Right forelimb (tissue), 1 donor: ENCODE measurements around the gene ICOSLG.
"Not testable (repeated sequence)": the region's sequence is repeated elsewhere in the genome, so short reads cannot be mapped to it uniquely, and the experiment has no call there.

ENCODE experiments used
- DNase-seq: peaks from one replicate; pipeline ENCODE4 v3.0.0-alpha.2; 2018

ICOSLG gene

GRCh38 chr21:44220674-44221073 is 20.1 kb downstream of the ICOSLG start:
- DNase-seq = not testable (repeated sequence)

- not testable (repeated sequence) for DNase-seq
Measured at GRCh38 chr21:44218461-44218860, 22.3 kb downstream of the ICOSLG start.

GRCh38 chr21:44211978-44212377 is 28.8 kb downstream of the ICOSLG start:
- not testable (repeated sequence) for DNase-seq

- DNase-seq = not testable (repeated sequence)
Measured at GRCh38 chr21:44211574-44211973, 29.2 kb downstream of the ICOSLG start.

- not testable (repeated sequence) for DNase-seq
Measured at GRCh38 chr21:44207860-44208646, 32.7 kb downstream of the ICOSLG start.

GRCh38 chr21:44206698-44207676 is 33.8 kb downstream of the ICOSLG start:
- not testable (repeated sequence) for DNase-seq

- not testable (repeated sequence) for DNase-seq
Measured at GRCh38 chr21:44206187-44206586, 34.6 kb downstream of the ICOSLG start.

GRCh38 chr21:44202590-44203299 is 38.0 kb downstream of the ICOSLG start:
- DNase-seq = not testable (repeated sequence)

- not testable (repeated sequence) for DNase-seq
Measured at GRCh38 chr21:44199997-44200396, 40.7 kb downstream of the ICOSLG start.

GRCh38 chr21:44199448-44199847 is 41.3 kb downstream of the ICOSLG start:
- DNase-seq = no peak

- not testable (repeated sequence) for DNase-seq
Measured at GRCh38 chr21:44197156-44197516, 43.6 kb downstream of the ICOSLG start.

- not testable (repeated sequence) for DNase-seq
Measured at GRCh38 chr21:44196212-44197155, 44.3 kb downstream of the ICOSLG start.

- not testable (repeated sequence) for DNase-seq
Measured at GRCh38 chr21:44194888-44195287, 45.9 kb downstream of the ICOSLG start.

GRCh38 chr21:44194451-44194850 is 46.3 kb downstream of the ICOSLG start:
- DNase-seq = not testable (repeated sequence)

GRCh38 chr21:44193108-44193507 is 47.6 kb downstream of the ICOSLG start:
- DNase-seq = not testable (repeated sequence)

- DNase-seq = not testable (repeated sequence)
Measured at GRCh38 chr21:44190349-44191271, 50.1 kb downstream of the ICOSLG start.

GRCh38 chr21:44184862-44185261 is 55.9 kb downstream of the ICOSLG start:
- DNase-seq = not testable (repeated sequence)

GRCh38 chr21:44182202-44182601 is 58.5 kb downstream of the ICOSLG start:
- DNase-seq = not testable (repeated sequence)

- DNase-seq = not testable (repeated sequence)
Measured at GRCh38 chr21:44181506-44181905, 59.2 kb downstream of the ICOSLG start.

- not testable (repeated sequence) for DNase-seq
Measured at GRCh38 chr21:44176127-44176526, 64.6 kb downstream of the ICOSLG start.
